Epithelial cell of prostate (primary cell): Measurements from ENCODE around the gene GABPB1.

Experiments used
- DNase-seq: peaks from one replicate; pipeline ENCODE4 v3.0.0-alpha.2; 2011; ENCODE audit warnings: low read depth, low spot score
- H3K27ac ChIP-seq: fragments of 450-650 bp; 2 replicates; pipeline ENCODE4 v1.5.1; 2017; ENCODE audit warnings: mild to moderate bottlenecking

GABPB1 gene

GRCh38 chr15:50287324-50288116 lies 67.5 kb downstream of the GABPB1 start:
- H3K27ac ChIP-seq, result no peak overlapping the region
- DNase-seq, result no peak

DNA sequence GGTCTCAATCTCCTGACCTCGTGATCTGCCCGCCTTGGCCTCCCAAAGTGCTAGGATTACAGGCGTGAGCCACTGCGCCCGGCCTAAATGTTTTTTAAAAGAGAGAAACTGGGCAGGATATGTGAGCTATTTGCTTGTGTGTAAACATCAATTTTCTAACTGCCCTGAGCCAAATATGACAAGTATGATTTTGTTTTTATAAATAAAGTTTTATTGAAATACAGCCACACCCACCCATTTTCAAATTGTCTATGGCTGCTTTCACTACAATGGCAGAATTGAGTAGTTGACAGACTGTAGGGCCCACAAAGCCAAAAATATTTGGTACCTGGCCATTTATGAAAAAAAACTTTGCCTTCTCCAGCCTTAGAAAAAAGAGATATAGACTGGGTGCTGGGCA lies 73.6 kb downstream of the GABPB1 start:
- H3K27ac ChIP-seq, result no peak overlapping the region
- DNase-seq, result no peak

DNA sequence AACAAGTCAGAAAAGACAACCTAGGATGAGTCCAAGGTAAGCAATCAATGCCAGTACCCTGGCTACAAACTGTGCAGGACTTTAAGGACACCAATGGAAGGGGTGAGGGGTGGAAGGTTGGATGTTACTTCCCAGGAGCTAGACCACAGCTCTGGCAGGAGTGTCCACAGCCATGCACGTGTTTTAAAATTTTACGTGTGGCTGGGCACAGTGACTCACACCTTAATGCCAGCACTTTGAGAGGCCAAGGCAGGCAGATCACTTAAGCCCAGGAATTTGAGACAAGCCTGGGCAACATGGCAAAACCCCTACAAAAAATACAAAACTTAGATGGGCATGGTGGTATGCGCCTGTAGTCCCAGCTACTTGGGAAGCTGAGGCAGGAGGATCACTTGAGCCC lies 74.7 kb downstream of the GABPB1 start:
- no peak for DNase-seq
- no peak overlapping the region for H3K27ac ChIP-seq

- no peak for DNase-seq
- no peak overlapping the region for H3K27ac ChIP-seq
Measured at GRCh38 chr15:50278496-50278895, 76.5 kb downstream of the GABPB1 start.

GRCh38 chr15:50277370-50277769 lies 77.6 kb downstream of the GABPB1 start:
- H3K27ac ChIP-seq, result no peak overlapping the region
- DNase-seq, result no peak

DNA sequence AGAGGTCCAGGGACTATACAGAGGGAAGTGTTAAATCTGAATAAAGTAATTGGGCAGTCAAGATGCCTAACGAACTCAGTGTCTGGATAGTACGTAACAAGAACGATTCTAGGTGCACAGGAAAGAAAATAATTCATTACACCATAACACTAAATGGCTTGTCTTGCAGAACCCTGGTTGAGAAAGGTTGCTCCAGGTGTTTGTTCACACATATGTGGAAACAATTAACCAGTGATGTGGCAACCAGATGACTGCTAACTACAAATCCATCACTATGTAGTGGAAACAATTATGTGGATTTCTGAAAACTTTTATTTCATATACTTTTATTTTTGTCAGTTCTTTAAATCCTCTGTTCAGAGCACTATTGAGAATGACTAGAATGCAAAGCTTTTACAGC lies 79.1 kb downstream of the GABPB1 start:
- DNase-seq, result no peak
- H3K27ac ChIP-seq, result no peak overlapping the region

DNA sequence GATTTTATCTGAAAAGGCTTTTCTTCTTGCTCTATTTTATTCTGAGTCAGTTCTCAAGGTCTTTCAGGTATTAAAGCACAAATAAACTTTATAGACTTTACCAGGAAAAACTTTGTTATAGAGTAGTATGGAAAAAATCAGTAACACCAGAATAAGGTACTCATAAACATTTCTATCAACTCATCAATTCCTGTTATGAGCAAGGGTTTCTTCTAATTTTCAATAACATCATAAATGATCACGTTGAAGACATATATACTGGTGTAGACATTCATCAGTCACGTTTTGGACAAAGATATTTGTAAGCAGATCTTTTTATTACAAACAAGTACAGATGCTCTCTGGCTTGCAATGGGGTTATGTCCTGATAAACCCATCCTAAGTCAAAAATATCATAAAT lies 79.9 kb downstream of the GABPB1 start:
- no peak for DNase-seq
- H3K27ac ChIP-seq, result no peak overlapping the region

- H3K27ac ChIP-seq, result no peak overlapping the region
- no peak for DNase-seq
Measured at GRCh38 chr15:50267577-50267976, 87.4 kb downstream of the GABPB1 start.

- H3K27ac ChIP-seq, result no peak within 1 kb of the TSS
- no peak for DNase-seq
Measured at GRCh38 chr15:50265620-50266019, 89.4 kb downstream of the GABPB1 start, which contains the start of gene HDC. Gene HDC (minus strand): TSS chr15:50265726. CDS start chr15:50265623, 103 bp downstream.

DNA sequence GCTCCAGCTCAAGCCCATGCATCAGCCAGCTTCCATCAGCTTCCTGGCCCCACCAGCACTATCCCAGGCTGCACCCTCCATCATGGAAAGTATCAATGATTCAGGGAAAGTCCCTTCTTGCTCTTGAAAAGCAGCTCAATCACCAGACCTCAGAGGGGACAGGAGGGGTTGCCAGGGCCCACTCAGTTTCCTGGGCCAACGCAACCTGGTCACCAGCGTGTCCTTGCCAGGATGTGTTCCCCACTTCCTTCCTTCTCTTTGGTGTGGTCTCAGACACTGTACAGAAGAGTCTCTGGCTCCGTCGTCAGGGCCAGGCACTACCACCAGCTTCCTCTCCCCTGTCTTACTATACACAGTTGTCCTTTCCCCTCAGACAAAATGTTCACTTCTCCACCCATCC lies 92.5 kb downstream of the GABPB1 start:
- no peak for DNase-seq
- no peak overlapping the region for H3K27ac ChIP-seq

DNA sequence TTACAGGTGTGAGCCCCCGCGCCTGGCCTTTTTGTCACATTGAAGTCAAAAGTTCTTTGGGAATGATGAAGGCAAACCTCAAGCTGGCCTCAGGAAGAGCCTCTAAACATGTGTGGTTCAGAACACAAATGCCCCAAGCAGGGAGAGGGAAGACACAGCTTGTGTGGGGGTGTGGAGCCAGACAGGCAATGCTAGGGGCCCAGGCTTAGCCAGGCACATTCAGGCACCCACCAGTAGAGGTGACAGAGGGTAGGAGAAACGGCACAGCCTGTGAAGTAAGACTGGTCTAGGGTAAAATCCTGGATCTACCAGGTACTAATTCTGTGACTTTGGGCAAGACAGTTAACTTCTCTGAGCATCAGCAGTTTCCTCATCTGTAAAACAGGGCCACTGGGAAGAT lies 93.0 kb downstream of the GABPB1 start:
- no peak overlapping the region for H3K27ac ChIP-seq

GRCh38 chr15:50260969-50261496 lies 94.0 kb downstream of the GABPB1 start:
- no peak for DNase-seq
- no peak overlapping the region for H3K27ac ChIP-seq

More for the DNA sequence above, 93.0 kb downstream of the GABPB1 start:
- no peak for DNase-seq

DNA sequence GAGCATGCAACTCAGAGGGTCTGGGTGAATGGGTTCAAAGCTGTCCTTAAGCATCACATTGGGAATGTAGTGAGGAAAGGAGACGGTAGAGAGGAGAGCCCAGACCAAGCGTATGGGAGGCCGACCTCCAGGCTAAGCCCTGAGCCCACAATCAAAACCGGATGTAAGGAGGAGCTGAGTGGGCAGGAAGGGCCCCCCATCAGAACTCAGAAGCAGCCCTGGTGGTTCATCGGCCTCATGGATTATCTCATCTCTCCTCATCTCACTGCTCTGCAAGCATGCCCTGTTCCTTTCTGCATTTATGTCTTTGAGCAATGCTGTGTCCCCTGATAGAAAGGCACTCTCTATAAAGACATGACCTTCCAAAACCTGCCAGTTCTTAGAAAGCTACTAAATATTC lies 95.7 kb downstream of the GABPB1 start:
- H3K27ac ChIP-seq, result no peak overlapping the region
- DNase-seq, result no peak

- DNase-seq, result no peak
- no peak overlapping the region for H3K27ac ChIP-seq
Measured at GRCh38 chr15:50257924-50258323, 97.1 kb downstream of the GABPB1 start.

- H3K27ac ChIP-seq, result no peak overlapping the region
- DNase-seq, result no peak
Measured at GRCh38 chr15:50257332-50257731, 97.7 kb downstream of the GABPB1 start.

- DNase-seq, result peak; percentile 40
- no peak overlapping the region for H3K27ac ChIP-seq
Measured at GRCh38 chr15:50256188-50257041, 98.6 kb downstream of the GABPB1 start.

GRCh38 chr15:50252556-50252955 lies 102.4 kb downstream of the GABPB1 start:
- no peak for DNase-seq

DNA sequence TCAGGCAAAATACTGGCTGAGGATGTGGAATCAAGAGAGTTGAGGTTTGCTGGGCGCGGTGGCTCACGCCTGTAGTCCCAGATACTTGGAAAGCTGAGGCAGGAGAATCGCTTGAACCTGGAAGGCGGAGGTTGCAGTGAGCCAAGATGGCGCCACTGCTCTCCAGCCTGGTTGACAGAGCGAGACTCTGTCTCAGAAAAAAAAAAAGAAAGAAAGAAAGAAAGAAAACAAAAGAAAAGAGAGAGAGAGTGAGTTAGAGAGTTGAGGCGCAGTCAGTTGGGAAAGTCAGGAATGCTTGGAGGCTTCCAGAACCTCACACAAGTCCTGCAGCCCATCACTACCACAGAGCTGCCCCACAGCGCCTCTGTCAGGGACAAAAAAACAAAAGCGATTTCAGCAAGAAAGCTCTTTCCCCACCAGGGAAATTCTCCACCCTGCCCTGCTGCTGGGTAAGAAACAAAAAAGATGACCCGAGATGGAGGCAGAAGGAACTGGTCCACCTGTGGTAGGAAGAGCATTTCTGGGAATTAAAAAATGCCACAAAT lies 103.3 kb downstream of the GABPB1 start:
- DNase-seq, result no peak
- no peak overlapping the region for H3K27ac ChIP-seq

More at GRCh38 chr15:50252556-50252955, 102.4 kb downstream of the GABPB1 start:
- H3K27ac ChIP-seq, result no peak overlapping the region

DNA sequence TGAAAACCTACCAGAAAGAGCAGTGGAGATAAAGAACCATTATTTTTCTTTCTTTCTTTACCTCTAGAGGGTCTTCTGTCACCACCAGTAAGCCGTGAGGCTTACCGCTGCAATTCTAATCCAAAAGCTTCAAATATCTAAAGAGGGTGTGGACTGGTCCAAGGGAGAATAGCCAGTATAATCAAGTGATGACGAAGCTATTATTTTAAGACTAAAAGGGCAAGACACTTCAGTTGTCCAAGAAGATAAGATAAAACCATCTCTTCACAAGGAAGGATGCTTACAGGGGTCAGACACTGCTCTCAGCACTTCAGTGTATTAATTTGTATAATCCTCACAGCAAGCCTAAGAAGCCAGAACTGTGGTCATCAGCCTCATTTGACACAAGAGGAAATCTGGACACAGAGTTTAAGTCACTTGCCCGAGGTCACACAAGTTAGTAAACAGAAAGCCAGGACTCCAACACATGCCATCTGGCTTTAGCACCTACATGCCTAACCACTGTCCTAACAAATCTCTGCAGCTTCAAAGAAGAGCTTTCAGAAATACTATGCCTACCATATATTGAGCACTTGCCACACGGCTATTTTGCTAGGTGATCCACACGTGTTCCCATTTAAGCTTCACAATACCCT lies 104.1 kb downstream of the GABPB1 start:
- DNase-seq, result no peak
- no peak overlapping the region for H3K27ac ChIP-seq

GRCh38 chr15:50249704-50250103 lies 105.3 kb downstream of the GABPB1 start:
- no peak overlapping the region for H3K27ac ChIP-seq
- DNase-seq, result no peak
